HepG2 (cell line): ENCODE measurements around the gene BTF3L4. TPM values are rescaled to one million over a fixed set of nuclear protein-coding genes. Genes with fewer than 3 reads are reported as not detected.

Experiments
- CBFB ChIP-seq: sonication (generic); formaldehyde crosslinking; IDR thresholded peaks from 2 replicates; pipeline ENCODE4 v1.4.0; 2020; ENCODE audit warnings: missing genetic modification reagents
- CEBPB ChIP-seq: IDR thresholded peaks from 2 replicates; pipeline ENCODE4 v1.6.1; 2011; ENCODE audit warnings: low read depth, low read length, improper control_type of control experiment, borderline replicate concordance
- CENPBD1 ChIP-seq: sonication (generic); formaldehyde crosslinking; IDR thresholded peaks from 2 replicates; pipeline ENCODE4 v1.8.0; 2022; ENCODE audit warnings: missing genetic modification reagents, low read depth, mild to moderate bottlenecking, borderline replicate concordance
- CHCHD3 ChIP-seq: sonication (generic); formaldehyde crosslinking; IDR thresholded peaks from 2 replicates; pipeline ENCODE4 v1.8.0; 2022; ENCODE audit warnings: mild to moderate bottlenecking, missing genetic modification reagents, moderate library complexity
- FOXO4 ChIP-seq: sonication (generic); formaldehyde crosslinking; conservative IDR thresholded peaks from 2 replicates; pipeline ENCODE4 v1.8.1; 2023; ENCODE audit warnings: missing genetic modification reagents
- GPN1 ChIP-seq: sonication (generic); formaldehyde crosslinking; IDR thresholded peaks from 2 replicates; pipeline ENCODE4 v1.5.1; 2020; ENCODE audit warnings: missing genetic modification reagents, borderline replicate concordance
- IRX3 ChIP-seq: sonication (generic); formaldehyde crosslinking; IDR thresholded peaks from 2 replicates; pipeline ENCODE4 v1.8.1; 2023; ENCODE audit warnings: mild to moderate bottlenecking, low read depth, missing genetic modification reagents, borderline replicate concordance
- JUNB ChIP-seq: sonication (generic); formaldehyde crosslinking; IDR thresholded peaks from 2 replicates; pipeline ENCODE4 v1.8.0; 2022; ENCODE audit warnings: missing genetic modification reagents, mild to moderate bottlenecking, borderline replicate concordance
- KDM2A ChIP-seq: sonication (generic); formaldehyde crosslinking; IDR thresholded peaks from 2 replicates; pipeline ENCODE4 v1.4.0; 2020; ENCODE audit warnings: low read depth, missing genetic modification reagents, borderline replicate concordance
- NCOA1 ChIP-seq: sonication (generic); formaldehyde crosslinking; IDR thresholded peaks from 2 replicates; pipeline ENCODE4 v1.9.0; 2021; ENCODE audit warnings: missing genetic modification reagents
- RARA ChIP-seq: IDR thresholded peaks from 2 replicates; pipeline ENCODE4 v1.6.1; 2016; ENCODE audit warnings: missing genetic modification reagents, missing compliant biosample characterization
- RBM39 ChIP-seq: fragments of 200-400 bp; formaldehyde crosslinking; IDR thresholded peaks from one replicate; pipeline ENCODE4 v1.6.1; 2018; ENCODE audit warnings: antibody characterized with exemption, mild to moderate bottlenecking, low read depth, low read length; ENCODE audit not compliant: poor library complexity, severe bottlenecking
- REXO4 ChIP-seq: sonication (generic); formaldehyde crosslinking; IDR thresholded peaks from 2 replicates; pipeline ENCODE4 v1.8.0; 2022; ENCODE audit warnings: missing genetic modification reagents, mild to moderate bottlenecking, borderline replicate concordance
- SKIL ChIP-seq: sonication (generic); formaldehyde crosslinking; IDR thresholded peaks from 2 replicates; pipeline ENCODE4 v1.8.0; 2022; ENCODE audit warnings: missing genetic modification reagents, mild to moderate bottlenecking, moderate library complexity, borderline replicate concordance
- SNRNP70 ChIP-seq: fragments of 200-400 bp; formaldehyde crosslinking; IDR thresholded peaks from 2 replicates; pipeline ENCODE4 v1.6.1; 2017; ENCODE audit warnings: mild to moderate bottlenecking, low read depth, low read length, moderate library complexity
- ZMYM4 ChIP-seq: sonication (generic); formaldehyde crosslinking; IDR thresholded peaks from 2 replicates; pipeline ENCODE4 v1.8.1; 2023; ENCODE audit warnings: mild to moderate bottlenecking, missing genetic modification reagents
- ZNF329 ChIP-seq: sonication (generic); formaldehyde crosslinking; IDR thresholded peaks from 2 replicates; pipeline ENCODE4 v1.9.0; 2021; ENCODE audit warnings: low read depth, mild to moderate bottlenecking, missing genetic modification reagents
- ZNF460 ChIP-seq: sonication (generic); formaldehyde crosslinking; IDR thresholded peaks from 2 replicates; pipeline ENCODE4 v1.5.1; 2020; ENCODE audit warnings: missing genetic modification reagents, mild to moderate bottlenecking, borderline replicate concordance
- ZNF574 ChIP-seq: sonication (generic); formaldehyde crosslinking; IDR thresholded peaks from 2 replicates; pipeline ENCODE4 v1.4.0; 2020; ENCODE audit warnings: missing genetic modification reagents
- ZNF607 ChIP-seq: sonication (generic); formaldehyde crosslinking; IDR thresholded peaks from 2 replicates; pipeline ENCODE4 v1.5.1; 2020; ENCODE audit warnings: missing genetic modification reagents, mild to moderate bottlenecking, borderline replicate concordance
- ZNF639 ChIP-seq: conservative IDR thresholded peaks from 2 replicates; pipeline ENCODE4 v1.6.1; 2018; ENCODE audit warnings: missing genetic modification reagents
- polyA plus RNA-seq, 8 experiments: library from polyadenylated mRNA; depleted of rRNA in 3 of 8; stranded (reverse) in 7 of 8; unstranded in 1 of 8; fragments of >200 nt; fragmentation: Illumina TruSeq in 4 of 8; extraction: Trizol in 4 of 8; gene quantifications; 2 replicates each; pipeline versions ENCODE4 v1.2.1 to v1.2.3, GENCODE V29; 2011 to 2016; ENCODE audit warnings: low read depth in 4 of 8, missing spikeins in 1 of 8, mixed read lengths in 1 of 8; ENCODE audit not compliant: insufficient read depth in 1 of 8
- total RNA-seq, 5 experiments: library from RNA; depleted of rRNA; stranded (reverse); fragments of >200 nt; fragmentation: Illumina TruSeq; extraction: Trizol; gene quantifications; 2 replicates each; pipeline ENCODE4 v1.2.3, GENCODE V29; 2016; ENCODE audit warnings: low read depth in 1 of 5

The BTF3L4 gene
- total and polyA plus RNA-seq, 2 of the 13 experiments (the other 11 are each of a cell fraction or from before 2014, with no cell fraction given), result 59.0 to 74.3 TPM

- TF ChIP-seq ZNF460 (CRISPR knock-in tag), result no peak
- no peak for TF ChIP-seq FOXO4 (CRISPR knock-in tag)
- peak; percentile 90 for TF ChIP-seq RARA (CRISPR knock-in tag)
- no peak for TF ChIP-seq RBM39
- TF ChIP-seq GPN1 (CRISPR knock-in tag), result no peak
- no peak for TF ChIP-seq CENPBD1
- no peak for TF ChIP-seq ZNF607 (CRISPR knock-in tag)
- TF ChIP-seq CBFB (CRISPR knock-in tag), result no peak
- TF ChIP-seq IRX3 (CRISPR knock-in tag), result no peak
- TF ChIP-seq CEBPB, result no peak
- no peak for TF ChIP-seq ZNF329
- TF ChIP-seq ZMYM4, result peak; percentile 58
- TF ChIP-seq ZNF574 (CRISPR knock-in tag), result 0 out of 2 replicates have a peak, but pooled peaks have one; percentile 31
- no peak for TF ChIP-seq SNRNP70
- no peak for TF ChIP-seq CHCHD3 (CRISPR knock-in tag)
- TF ChIP-seq JUNB (CRISPR knock-in tag), result no peak
- TF ChIP-seq NCOA1 (CRISPR knock-in tag), result no peak
- 0 out of 2 replicates have a peak, but pooled peaks have one; percentile 44 for TF ChIP-seq KDM2A
- TF ChIP-seq ZNF639 (CRISPR knock-in tag), result no peak
- peak; percentile 59; the same call in 1 of the 2 replicates for TF ChIP-seq SKIL (CRISPR knock-in tag)
- no peak for TF ChIP-seq REXO4
Observed at GRCh38 chr1:52098139-52098871, 42.2 kb downstream of the BTF3L4 start (continued).
